Karpas-422 (cell line): ENCODE measurements around the gene F2R. TPM values are rescaled to one million over a fixed set of nuclear protein-coding genes. Genes with fewer than 3 reads are reported as not detected.
"Not testable (repeated sequence)": the region's sequence is repeated elsewhere in the genome, so short reads cannot be mapped to it uniquely, and the experiment has no call there.

ENCODE experiments used
- DNase-seq: peaks from one replicate; pipeline ENCODE4 v3.0.0-alpha.2; 2015
- H2AFZ ChIP-seq: fragments of 200-600 bp; sonication (generic); 2 replicates; pipeline ENCODE4 v1.6.1; 2014; ENCODE audit warnings: antibody characterized with exemption, low read length, mixed read lengths
- H3K27ac ChIP-seq: fragments of 200-600 bp; sonication (generic); 2 replicates; pipeline ENCODE4 v1.5.1; 2014; ENCODE audit warnings: mild to moderate bottlenecking, low read length, moderate library complexity
- H3K27me3 ChIP-seq: fragments of 200-600 bp; sonication (generic); 2 replicates; pipeline ENCODE4 v1.6.1; 2014; ENCODE audit warnings: low read length, mixed read lengths
- H3K36me3 ChIP-seq: fragments of 200-600 bp; sonication (generic); 2 replicates; pipeline ENCODE4 v1.6.1; 2014; ENCODE audit warnings: low read length, mixed read lengths; ENCODE audit not compliant: insufficient read depth
- H3K4me1 ChIP-seq: fragments of 200-600 bp; sonication (generic); 2 replicates; pipeline ENCODE4 v1.6.1; 2014; ENCODE audit warnings: mild to moderate bottlenecking, low read length, mixed read lengths
- H3K4me2 ChIP-seq: fragments of 200-600 bp; sonication (generic); 2 replicates; pipeline ENCODE4 v1.6.1; 2014; ENCODE audit warnings: low read length, low read depth, mild to moderate bottlenecking; ENCODE audit not compliant: poor library complexity, severe bottlenecking
- H3K4me3 ChIP-seq: fragments of 200-600 bp; sonication (generic); 2 replicates; pipeline ENCODE4 v1.5.1; 2014; ENCODE audit warnings: mild to moderate bottlenecking, antibody characterized with exemption, low read length, mixed read lengths
- H3K79me2 ChIP-seq: fragments of 200-600 bp; sonication (generic); 2 replicates; pipeline ENCODE4 v1.6.1; 2014; ENCODE audit warnings: mild to moderate bottlenecking, low read length, mixed read lengths
- H3K9ac ChIP-seq: fragments of 200-600 bp; sonication (generic); 2 replicates; pipeline ENCODE4 v1.6.0; 2014; ENCODE audit warnings: low read length
- H3K9me2 ChIP-seq: fragments of 200-600 bp; sonication (generic), shearing (Covaris generic); replicated peaks from 2 replicates; pipeline ENCODE4 v1.6.0; 2014; ENCODE audit warnings: mild to moderate bottlenecking, low read length, moderate library complexity; ENCODE audit not compliant: insufficient read depth
- H3K9me3 ChIP-seq: fragments of 300-700, 200-600 bp; sonication (generic); 2 replicates; pipeline ENCODE4 v1.6.1; 2014; ENCODE audit warnings: low read length, mixed read lengths
- H4K20me1 ChIP-seq: fragments of 200-600 bp; sonication (generic); 2 replicates; pipeline ENCODE4 v1.6.1; 2014; ENCODE audit warnings: mild to moderate bottlenecking, antibody characterized with exemption, low read length, low read depth; ENCODE audit not compliant: insufficient read depth
- small RNA-seq: library from RNA; depleted of rRNA; stranded (forward); fragments of <200 nt; gene quantifications from one replicate; pipeline ENCODE3, GENCODE V24; 2014
- total RNA-seq: library from RNA; depleted of rRNA; stranded (reverse); fragments of >200 nt; shearing (Covaris generic); gene quantifications from 2 replicates; pipeline ENCODE4 v1.2.3, GENCODE V29; 2014; ENCODE audit warnings: low replicate concordance; rRNA removed

The F2R gene
- total RNA-seq, 1 experiment from 2014 or later, result not detected

- not testable (repeated sequence) for H3K4me1 ChIP-seq, H3K9me2 ChIP-seq, H3K27ac ChIP-seq, H3K9me3 ChIP-seq, H3K27me3 ChIP-seq, H3K79me2 ChIP-seq, H3K4me2 ChIP-seq, H2AFZ ChIP-seq, H4K20me1 ChIP-seq, DNase-seq, H3K4me3 ChIP-seq, H3K9ac ChIP-seq, H3K36me3 ChIP-seq
These were observed 64.7 kb downstream of the F2R start for GRCh38 chr5:76780616-76781015.

DNA sequence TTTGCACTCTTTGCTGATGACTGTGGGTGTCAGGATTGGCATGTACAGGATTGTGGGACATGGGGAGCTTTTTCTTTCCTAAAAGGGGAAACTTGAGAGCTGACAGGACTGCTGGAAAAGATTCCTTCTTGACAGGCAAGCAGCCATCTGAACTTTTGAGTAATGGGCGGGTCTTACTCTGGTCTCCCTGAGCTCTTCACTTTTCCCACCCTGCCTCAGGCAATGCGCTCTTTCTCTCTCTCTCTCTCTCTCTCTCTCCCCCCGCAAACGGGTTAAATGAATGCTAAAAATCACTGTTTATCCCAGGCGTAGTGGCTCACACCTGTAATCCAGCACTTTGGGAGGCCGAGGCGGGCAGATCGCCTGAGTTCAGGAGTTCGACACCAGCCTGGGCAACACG, 65.8 kb downstream of the F2R start:
- no peak for DNase-seq
- Histone ChIP-seq H4K20me1 (no peaks in the 10 kb centered on the region), H3K9me2 (no peaks in the 10 kb centered on the region), H3K9ac (no peak overlapping the region), H2AFZ (no peak overlapping the region), H3K9me3 (no peaks in the 10 kb centered on the region), H3K27me3 (no peaks in the 10 kb centered on the region), H3K79me2 (no peaks in the 10 kb centered on the region), H3K4me3 (no peak overlapping the region), H3K4me2 (no peak overlapping the region), H3K36me3 (no peaks in the 10 kb centered on the region), H3K4me1 (no peaks in the 10 kb centered on the region), H3K27ac (no peak overlapping the region)

GRCh38 chr5:76782444-76782843, 66.5 kb downstream of the F2R start:
- H3K27ac ChIP-seq, result no peak overlapping the region
- no peak overlapping the region for H3K4me2 ChIP-seq
- H3K36me3 ChIP-seq, result no peaks in the 10 kb centered on the region
- no peaks in the 10 kb centered on the region for H3K9me3 ChIP-seq
- H3K9ac ChIP-seq, result no peak overlapping the region
- H3K9me2 ChIP-seq, result no peaks in the 10 kb centered on the region
- H3K4me3 ChIP-seq, result no peak overlapping the region
- H3K79me2 ChIP-seq, result no peaks in the 10 kb centered on the region
- no peaks in the 10 kb centered on the region for H3K27me3 ChIP-seq
- DNase-seq, result no peak
- no peaks in the 10 kb centered on the region for H4K20me1 ChIP-seq
- no peaks in the 10 kb centered on the region for H3K4me1 ChIP-seq
- no peak overlapping the region for H2AFZ ChIP-seq

Small RNA genes lying within 50 kb of the gene (small RNA-seq; reads per million reads assigned to genes)
- gene RF02154, result not detected
- not detected for gene RF02155

Other genes starting within 250 kb of the F2R start
- gene F2RL2, start 92.7 kb upstream of the F2R start, total RNA-seq, result not detected in 2 replicates
- not detected in 2 replicates for gene F2RL1, start 102.9 kb downstream of the F2R start, total RNA-seq
- 20.4 and 22.4 TPM in 2 replicates for gene S100Z, start 133.9 kb downstream of the F2R start, total RNA-seq
- gene CRHBP, start 236.9 kb downstream of the F2R start, total RNA-seq, result 13.6 and 27.8 TPM in 2 replicates